ENCODE results near the gene WDR88.

DNA sequence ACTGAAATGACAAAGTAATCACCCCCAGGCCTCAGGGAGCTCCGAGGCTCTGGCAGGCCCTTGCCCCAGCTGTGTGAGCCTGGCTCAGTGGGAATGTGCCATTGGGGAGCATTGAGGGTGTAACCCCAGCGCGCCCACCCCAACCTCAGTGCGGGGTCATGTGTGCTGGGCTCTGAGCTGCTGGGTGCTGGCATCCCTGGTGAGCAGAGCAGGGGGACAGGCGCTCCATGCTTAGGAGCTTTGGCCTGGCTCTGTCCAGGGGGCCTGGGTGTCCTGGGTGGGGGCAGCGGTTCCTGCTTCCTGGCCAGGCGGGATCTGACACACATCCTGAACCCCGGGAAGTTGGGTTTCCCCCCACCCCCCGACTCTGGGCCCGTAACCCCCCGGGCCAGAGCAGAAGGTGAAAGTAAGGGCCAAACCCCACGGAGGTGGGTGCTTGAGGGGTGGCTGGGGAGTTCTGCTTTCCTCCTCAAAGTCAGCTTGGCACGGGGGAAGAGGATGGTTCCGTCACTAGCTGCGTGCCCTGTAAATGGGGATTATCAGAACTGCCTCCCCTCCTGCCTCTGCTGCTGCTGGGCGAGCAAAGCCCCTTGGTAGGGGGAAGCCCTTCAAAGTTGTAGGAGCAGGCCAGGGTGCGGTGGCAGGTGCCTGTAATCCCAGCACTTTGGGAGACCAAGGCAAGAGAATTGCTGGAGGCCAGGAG lies 63.9 kb downstream of the WDR88 start:
- TF ChIP-seq, protein P1, sequence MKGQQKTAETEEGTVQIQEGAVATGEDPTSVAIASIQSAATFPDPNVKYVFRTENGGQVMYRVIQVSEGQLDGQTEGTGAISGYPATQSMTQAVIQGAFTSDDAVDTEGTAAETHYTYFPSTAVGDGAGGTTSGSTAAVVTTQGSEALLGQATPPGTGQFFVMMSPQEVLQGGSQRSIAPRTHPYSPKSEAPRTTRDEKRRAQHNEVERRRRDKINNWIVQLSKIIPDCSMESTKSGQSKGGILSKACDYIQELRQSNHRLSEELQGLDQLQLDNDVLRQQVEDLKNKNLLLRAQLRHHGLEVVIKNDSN (CRISPR knock-in tag; IDR thresholded peaks at IDR 0.05): no peak
- TF ChIP-seq, protein P2, sequence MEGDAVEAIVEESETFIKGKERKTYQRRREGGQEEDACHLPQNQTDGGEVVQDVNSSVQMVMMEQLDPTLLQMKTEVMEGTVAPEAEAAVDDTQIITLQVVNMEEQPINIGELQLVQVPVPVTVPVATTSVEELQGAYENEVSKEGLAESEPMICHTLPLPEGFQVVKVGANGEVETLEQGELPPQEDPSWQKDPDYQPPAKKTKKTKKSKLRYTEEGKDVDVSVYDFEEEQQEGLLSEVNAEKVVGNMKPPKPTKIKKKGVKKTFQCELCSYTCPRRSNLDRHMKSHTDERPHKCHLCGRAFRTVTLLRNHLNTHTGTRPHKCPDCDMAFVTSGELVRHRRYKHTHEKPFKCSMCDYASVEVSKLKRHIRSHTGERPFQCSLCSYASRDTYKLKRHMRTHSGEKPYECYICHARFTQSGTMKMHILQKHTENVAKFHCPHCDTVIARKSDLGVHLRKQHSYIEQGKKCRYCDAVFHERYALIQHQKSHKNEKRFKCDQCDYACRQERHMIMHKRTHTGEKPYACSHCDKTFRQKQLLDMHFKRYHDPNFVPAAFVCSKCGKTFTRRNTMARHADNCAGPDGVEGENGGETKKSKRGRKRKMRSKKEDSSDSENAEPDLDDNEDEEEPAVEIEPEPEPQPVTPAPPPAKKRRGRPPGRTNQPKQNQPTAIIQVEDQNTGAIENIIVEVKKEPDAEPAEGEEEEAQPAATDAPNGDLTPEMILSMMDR (IDR thresholded peaks at IDR 0.05): no peak
- no peak for TF ChIP-seq ELF4 (CRISPR knock-in tag; IDR thresholded peaks at IDR 0.05; ENCODE audit: low read depth)

All from WTC11 (cell line).